22Rv1 (cell line): Measurements from ENCODE around the gene SLC4A1AP.

Experiments used
- CTCF ChIP-seq: fragments of 450-650 bp; IDR thresholded peaks from 2 replicates; pipeline ENCODE4 v1.5.1; 2017; ENCODE audit warnings: mild to moderate bottlenecking
- ZFX ChIP-seq: fragments of 450-650 bp; IDR thresholded peaks from 2 replicates; pipeline ENCODE4 v1.6.1; 2017; ENCODE audit warnings: antibody characterized with exemption, borderline replicate concordance

- TF ChIP-seq CTCF (no peak), ZFX (no peak)
Measured at GRCh38 chr2:27702302-27702701, 38.6 kb downstream of the SLC4A1AP start.
